ENCODE measurements around the gene HEXIM2. TPM values are rescaled to one million over a fixed set of nuclear protein-coding genes. Genes with fewer than 3 reads are reported as not detected.

The HEXIM2 gene
- total and polyA plus RNA-seq, 2 of the 13 experiments (the other 11 are each of a cell fraction or from before 2014, with no cell fraction given), result 27.1 to 32.4 TPM

GRCh38 chr17:45137561-45138305 lies 23.9 kb upstream of the HEXIM2 start (continued):
- TF ChIP-seq AHDC1 (CRISPR knock-in tag; IDR thresholded peaks at IDR 0.05; ENCODE audit: borderline replicate concordance) (no peak), RARG (CRISPR knock-in tag; IDR thresholded peaks at IDR 0.05; ENCODE audit: low read depth) (no peak), ZNF720 (CRISPR knock-in tag; IDR thresholded peaks at IDR 0.05) (no peak), SALL2 (CRISPR knock-in tag; IDR thresholded peaks at IDR 0.05) (no peak), THAP7 (CRISPR knock-in tag; IDR thresholded peaks at IDR 0.05) (no peak), ZNF343 (CRISPR knock-in tag; IDR thresholded peaks at IDR 0.05) (no peak), HIC2 (CRISPR knock-in tag; IDR thresholded peaks at IDR 0.05; ENCODE audit: low read depth) (0 out of 2 replicates have a peak, but pooled peaks have one; percentile 20)
